Muscle of arm (tissue), 12 donors: ENCODE measurements around the gene MED20. TPM values are rescaled to one million over a fixed set of nuclear protein-coding genes. Genes with fewer than 3 reads are reported as not detected.
A peak's percentile ranks its signal among the peaks of the same experiment; 100 is the strongest.

Experiments used
- DNase-seq: peaks from one replicate; pipeline ENCODE4 v3.0.0-alpha.2; 2013
- polyA plus RNA-seq, 12 donors: library from polyadenylated mRNA; unstranded; fragments of 120-200 nt; gene quantifications; one replicate each; pipeline ENCODE4 v1.2.1, GENCODE V29; 2013; ENCODE audit not compliant: insufficient read length in 12 of 12

Gene MED20
- polyA plus RNA-seq, 12 donors = 15.6 to 22.6 (median 19.7) TPM; not detected in 1

DNA sequence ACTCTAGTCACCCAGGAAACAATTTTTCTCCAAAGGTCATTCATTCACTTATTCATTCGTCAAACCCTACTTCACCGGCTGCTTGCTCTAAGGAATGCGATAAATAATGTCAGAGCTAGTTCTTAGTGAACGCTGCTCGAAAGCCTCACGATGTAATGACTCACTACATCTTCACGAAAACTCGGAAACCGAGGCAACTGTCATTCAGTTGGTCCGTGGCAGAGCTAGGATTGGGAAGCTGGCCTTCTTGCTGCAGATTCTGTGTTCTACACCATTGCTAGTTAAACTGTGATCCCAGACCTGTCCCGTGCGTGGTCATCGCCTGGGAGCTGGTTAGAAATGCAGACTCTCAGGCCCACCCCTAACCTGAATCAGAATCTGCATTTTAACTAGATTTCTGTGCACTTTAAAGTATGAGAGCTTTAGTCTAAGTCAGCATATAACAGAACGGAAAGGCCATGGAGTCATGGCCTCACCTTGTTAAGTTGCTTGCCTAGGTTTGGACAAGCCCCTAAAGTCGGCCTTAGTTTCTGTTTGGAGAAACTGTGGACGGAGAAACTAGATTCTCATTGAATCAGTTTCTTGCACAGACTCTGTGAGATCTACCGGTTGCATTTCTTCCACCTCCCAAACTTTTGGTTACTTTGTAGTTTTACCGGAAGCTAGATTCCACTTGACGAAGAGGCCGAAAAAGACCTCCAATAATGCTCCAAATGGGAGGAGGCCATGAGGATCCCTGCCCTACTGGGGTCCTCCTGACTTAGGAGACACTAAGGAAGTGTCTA, 21.3 kb upstream of the MED20 start:
- DNase-seq = no peak

DNA sequence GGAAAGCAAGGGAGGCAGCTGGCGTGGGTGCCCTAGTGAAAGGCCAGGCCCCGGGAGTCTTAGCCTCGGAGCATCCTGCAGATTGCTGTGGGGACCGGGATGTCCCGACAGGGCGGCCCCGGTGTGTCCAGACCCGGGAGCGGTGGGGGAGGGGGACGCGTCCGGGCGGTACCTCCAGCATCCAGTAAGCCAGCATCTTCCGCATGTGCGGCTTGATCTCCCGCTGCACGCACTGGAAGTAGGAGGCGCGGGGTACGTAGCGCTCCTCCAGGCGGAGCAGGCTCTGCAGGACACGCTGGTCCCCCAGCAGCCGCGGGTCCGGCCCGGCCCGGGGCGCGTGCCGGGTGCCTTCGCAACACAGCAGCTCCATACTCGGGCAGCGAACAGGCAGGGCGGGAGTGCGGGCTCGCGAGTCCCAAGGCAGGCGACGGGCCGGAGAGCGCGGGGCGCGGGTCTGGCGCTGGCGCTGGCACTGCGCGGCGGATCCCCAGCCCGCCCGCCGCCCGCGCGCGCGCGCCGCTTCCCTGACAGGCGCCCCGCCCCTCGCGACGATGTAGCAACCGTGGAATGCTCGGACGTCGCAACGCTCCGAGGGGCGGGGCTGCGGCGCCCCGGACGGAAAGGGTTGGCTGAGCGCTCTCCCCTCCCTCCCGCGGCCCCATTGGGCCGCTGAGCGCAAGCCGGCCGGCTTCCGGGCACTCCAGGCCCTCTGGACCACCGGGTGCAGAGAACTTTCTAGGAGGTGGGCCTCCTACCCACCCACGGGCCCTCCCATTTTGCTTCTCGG, 20.5 kb upstream of the MED20 start, which contains the start of gene CCND3:
Gene CCND3 (minus strand): TSS at position 529 of the 787 bp plus-strand sequence. CDS start 159 bp downstream, at position 370.
- peak; percentile 92 for DNase-seq

DNA sequence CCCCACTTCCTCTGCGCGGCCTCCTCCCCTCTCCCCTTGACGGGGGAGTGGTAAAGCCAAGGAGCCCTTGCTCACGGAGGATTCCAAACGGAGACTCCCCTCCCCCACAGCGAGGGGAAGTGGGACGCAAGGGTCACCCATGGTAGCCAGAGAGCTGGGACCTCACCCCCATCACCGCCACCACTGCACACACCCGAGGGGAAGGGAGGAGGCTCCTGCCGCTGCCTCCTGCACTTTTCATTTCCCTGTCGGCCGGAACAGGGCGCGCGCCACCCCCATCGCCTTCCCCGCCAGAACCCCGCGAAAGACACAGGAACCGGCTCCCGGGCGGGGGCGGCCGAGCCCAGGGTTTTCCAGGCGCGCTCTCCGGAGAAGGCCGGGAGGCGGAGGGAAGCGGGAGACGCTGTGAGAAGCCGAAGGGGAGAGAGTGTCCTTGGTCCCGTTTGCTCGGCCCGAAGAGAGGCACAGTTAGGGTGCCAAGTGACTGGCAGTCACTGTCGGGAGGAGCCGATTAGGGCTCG, 19.9 kb upstream of the MED20 start:
- peak; percentile 46 for DNase-seq

- DNase-seq = peak; percentile 23
Measured at GRCh38 chr6:41939848-41940758, 19.2 kb upstream of the MED20 start.

DNA sequence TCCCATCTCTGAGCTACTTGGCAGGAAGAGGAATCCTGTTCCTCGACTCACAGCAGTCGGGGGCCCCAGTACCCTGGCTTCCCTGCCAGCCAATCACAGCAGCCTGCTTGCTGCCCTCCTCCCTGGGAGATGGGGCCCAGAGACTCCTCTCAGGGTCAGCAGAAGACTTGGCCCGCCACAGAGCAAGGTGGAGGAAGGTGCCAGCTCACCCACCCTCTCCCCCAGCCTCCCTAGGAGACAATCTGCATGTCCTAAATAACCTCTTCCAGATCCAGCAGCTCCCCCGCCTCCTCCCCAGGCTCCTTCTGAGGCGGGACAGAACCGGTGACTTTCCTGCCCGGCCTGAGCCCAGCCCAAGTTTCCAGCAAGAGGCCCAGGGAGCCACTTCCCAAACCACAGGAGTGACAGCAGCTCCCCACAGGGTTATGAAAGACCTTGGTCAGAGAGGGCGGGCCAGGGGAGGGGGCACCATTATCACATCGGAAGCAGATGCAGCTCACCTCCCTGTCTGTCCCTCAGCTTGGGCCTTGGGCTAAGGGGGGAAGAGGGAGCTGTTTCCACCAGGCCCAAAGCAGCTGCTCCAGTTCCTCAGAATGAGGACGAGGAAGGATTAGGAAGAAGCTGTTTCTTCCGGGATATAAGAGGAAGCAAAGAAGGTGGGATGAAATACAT, 18.4 kb upstream of the MED20 start:
- DNase-seq = peak; percentile 34

DNA sequence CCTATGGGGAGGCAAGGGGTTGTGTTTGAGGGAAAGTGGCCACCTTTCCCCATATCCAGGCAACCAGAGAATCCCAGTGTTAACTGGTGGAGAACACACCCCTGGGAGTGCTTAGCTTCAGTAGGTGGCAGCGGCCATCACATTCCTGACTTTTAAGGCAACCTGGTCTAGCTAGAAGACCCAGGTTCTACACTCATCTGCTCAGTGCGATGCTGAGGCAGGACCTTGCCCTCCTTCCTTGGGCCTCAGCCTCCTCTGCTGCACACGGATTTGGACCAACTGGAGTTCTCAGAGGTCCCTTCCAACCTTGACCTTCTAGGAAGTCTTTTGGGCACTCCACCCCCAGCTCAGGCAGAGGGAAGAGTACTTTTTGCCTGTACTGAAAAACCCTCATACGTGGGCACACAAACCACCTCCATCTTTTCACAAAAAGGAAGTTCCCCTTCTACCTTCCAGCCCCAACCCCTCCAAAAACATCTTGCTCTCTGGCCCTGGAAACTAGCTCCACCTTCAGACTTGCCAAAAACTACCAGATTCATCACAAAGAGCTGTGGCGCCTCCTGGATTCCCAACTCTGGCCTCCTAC, 17.7 kb upstream of the MED20 start:
- no peak for DNase-seq

DNA sequence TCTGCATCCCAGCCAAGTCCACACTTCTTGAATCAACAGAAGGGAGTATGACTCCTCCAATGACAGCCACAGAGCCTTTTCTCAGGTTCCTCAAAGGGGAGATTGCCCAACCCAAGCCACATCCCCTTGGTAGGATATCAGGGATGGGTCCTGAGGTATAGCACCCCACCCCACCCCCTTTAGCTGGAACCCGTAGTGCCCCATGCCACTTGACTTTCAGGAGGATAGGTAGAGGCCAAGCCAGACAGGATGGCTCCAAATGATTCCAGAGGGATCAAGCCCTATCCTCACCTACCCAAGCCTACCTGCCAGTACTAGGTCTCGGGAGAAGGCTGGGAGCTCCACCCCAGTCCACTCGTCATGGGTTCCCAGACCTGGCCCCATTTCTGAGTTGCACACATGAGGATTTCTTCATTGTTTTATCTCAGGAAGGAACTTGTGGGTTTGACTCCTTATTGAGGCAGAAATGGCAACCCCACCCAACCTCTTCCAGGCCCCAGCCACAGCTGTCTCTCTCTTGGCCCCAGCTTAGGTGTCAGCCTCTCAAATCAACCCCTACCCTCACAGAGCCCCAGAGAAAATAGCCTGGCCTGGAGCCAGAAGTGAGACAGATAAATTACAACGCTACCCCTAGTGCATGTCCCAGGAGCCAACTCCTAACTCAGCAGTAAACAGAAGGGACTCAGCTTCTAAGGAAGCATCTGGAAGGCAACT, 17.1 kb upstream of the MED20 start:
- peak; percentile 23 for DNase-seq

DNA sequence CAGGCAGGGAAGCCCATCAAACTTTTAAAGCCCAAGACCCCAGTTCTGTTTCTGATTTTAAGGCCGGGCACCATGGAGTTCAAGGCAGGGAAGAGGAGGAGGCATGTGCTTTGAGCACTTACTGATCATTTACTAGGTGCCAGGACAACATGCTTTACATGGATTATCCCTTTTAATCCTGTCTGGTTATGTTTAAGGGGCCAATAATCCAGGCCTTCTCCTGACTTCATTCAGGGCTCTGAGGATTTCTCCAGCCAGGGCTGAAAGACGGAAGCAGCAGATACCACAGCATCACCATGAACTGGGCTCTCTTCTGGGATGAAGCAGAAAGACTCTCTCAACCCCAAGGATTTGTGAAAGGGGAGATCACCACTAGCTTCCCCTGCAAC, 16.5 kb upstream of the MED20 start:
- no peak for DNase-seq

GRCh38 chr6:41936073-41936837, 15.3 kb upstream of the MED20 start:
- DNase-seq = peak; percentile 63

DNA sequence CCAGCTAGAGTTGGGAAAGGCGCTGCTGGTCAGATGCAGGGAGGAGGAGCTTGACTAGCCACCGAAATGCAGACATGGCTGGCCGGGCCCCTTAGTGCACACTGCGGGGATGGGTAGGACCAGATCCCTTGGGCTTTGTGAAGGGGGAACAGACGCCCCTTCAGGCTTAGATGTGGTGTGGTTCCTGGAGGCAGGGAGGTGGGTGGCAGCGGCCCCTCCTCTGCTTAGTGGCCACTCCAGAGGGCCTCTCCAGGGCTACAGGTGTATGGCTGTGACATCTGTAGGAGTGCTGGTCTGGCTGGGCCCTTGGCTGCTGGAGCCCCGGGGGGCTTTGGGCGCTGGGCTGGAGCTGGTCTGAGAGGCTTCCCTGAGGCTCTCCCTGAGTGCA, 14.7 kb upstream of the MED20 start:
- DNase-seq = no peak

- no peak for DNase-seq
Measured at GRCh38 chr6:41935193-41935574, 14.2 kb upstream of the MED20 start.

DNA sequence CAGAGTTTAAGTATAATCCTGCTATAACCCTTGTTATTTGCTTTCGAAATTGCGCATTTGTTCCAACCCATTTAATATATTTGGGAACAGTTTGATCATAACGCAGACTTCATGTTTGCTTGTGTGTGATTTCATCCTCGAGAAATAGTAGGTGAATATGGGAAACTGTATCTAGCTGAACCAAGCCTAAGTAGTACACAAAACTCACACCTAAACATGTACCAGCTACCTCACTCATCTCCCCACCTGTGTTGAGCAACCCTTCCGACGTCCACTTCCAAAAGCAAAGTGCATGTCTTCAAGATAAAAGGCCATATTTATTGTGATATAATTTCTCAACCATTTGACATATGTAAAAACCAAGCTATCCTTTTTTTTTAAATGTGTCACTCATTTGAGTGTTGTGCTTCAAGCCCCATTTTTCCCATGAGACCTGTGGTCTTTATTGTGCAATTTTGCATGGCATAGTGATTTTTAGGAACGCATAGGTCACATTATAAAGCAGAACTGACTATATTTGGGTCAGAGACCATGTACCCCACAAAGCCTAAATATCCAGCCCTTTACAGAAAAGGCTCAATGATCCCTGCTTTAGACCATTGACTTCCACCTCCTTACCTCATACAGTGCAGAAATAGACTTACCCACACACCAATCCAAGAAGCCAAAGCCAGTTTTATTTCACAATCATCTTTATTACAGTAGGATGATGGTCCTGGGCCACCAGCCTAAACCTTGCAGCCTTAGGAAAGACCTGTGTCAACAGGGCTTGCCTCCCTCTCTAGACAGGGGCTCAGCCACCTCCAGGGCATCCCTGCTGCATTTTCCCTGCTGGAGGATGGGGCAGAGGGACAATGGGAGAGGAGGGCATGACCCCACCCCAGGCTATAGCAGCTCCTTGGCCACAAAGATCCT, 13.6 kb upstream of the MED20 start:
- DNase-seq = no peak

GRCh38 chr6:41932378-41932777, 11.4 kb upstream of the MED20 start:
- DNase-seq = no peak

- DNase-seq = no peak
Measured at GRCh38 chr6:41931792-41932191, 10.9 kb upstream of the MED20 start.

GRCh38 chr6:41929924-41930323, 9.0 kb upstream of the MED20 start:
- no peak for DNase-seq

- no peak for DNase-seq
Measured at GRCh38 chr6:41927253-41927652, 6.3 kb upstream of the MED20 start.

GRCh38 chr6:41922154-41922553, 1.2 kb upstream of the MED20 start:
- DNase-seq = no peak

GRCh38 chr6:41921712-41921998, 716 bp upstream of the MED20 start:
- no peak for DNase-seq
